Measurements from ENCODE around the gene PSMD9. TPM values are rescaled to one million over a fixed set of nuclear protein-coding genes. Genes with fewer than 3 reads are reported as not detected.
"Not testable (repeated sequence)": the region's sequence is repeated elsewhere in the genome, so short reads cannot be mapped to it uniquely, and the experiment has no call there.

The PSMD9 gene
- polyA plus RNA-seq, 1 donor (not counting 4 experiments of a cell fraction or from before 2014, with no cell fraction given): 84.8 TPM

- Histone ChIP-seq H3K27me3 (ENCODE audit: control insufficient read depth, extremely low read depth, insufficient read depth, low read length) (no peaks in the 10 kb centered on the region), H3K36me3 (ENCODE audit: control insufficient read depth in 2 of 2, extremely low read depth in 1 of 2, insufficient read depth in 2 of 2, low read length in 2 of 2) (no peaks in the 10 kb centered on the region), H3K4me1 (ENCODE audit: control insufficient read depth, extremely low read depth, insufficient read depth, low read length) (no peaks in the 10 kb centered on the region), H3K79me2 (ENCODE audit: control insufficient read depth, insufficient read depth, low read length) (no peaks in the 10 kb centered on the region), H3K4me2 (ENCODE audit: control insufficient read depth, extremely low read depth, insufficient read depth, low read depth, low read length) (no peak overlapping the region), H3K27ac (ENCODE audit: control insufficient read depth, insufficient read depth, low read length) (no peak overlapping the region), H4K20me1 (ENCODE audit: control insufficient read depth, extremely low read depth, insufficient read depth, low read length) (no peaks in the 10 kb centered on the region), H3K9me1 (ENCODE audit: control insufficient read depth, extremely low read depth, insufficient read depth, low read length) (no peaks in the 10 kb centered on the region), H3K4me3 (ENCODE audit: control insufficient read depth in 2 of 3, extremely low read depth in 1 of 3, insufficient read depth in 2 of 3, low read depth in 1 of 3, low read length in 3 of 3) (no peak overlapping the region), H3K9me3 (ENCODE audit: control insufficient read depth, low read depth, low read length) (no peaks in the 10 kb centered on the region), H2AFZ (ENCODE audit: control insufficient read depth, low read length) (no peak overlapping the region), H3K9ac (ENCODE audit: control insufficient read depth, extremely low read depth, insufficient read depth, low read length) (no peak overlapping the region)
- dilution Hi-C loops (cut with MboI; ENCODE audit: extremely low pct_ligation_motif_present, low sequenced_read_pairs): no loop called here
- TF ChIP-seq CTCF (optimal IDR thresholded peaks at IDR 0.05 in 1 of 3, IDR thresholded peaks at IDR 0.05 in 1 of 3, conservative IDR thresholded peaks at IDR 0.05 in 1 of 3; ENCODE audit: extremely low read depth in 1 of 3, insufficient read depth in 2 of 3, low read length in 3 of 3) (no peak), EZH2 (IDR thresholded peaks at IDR 0.05; ENCODE audit: low read length) (no peak)
- DNase-seq (ENCODE audit: low read depth, low spot score): no peak
- FAIRE-seq: no peak
Observed at GRCh38 chr12:121849665-121850064, 38.9 kb upstream of the PSMD9 start.

- H3K9me1 ChIP-seq (ENCODE audit: control insufficient read depth, extremely low read depth, insufficient read depth, low read length); FAIRE-seq; H4K20me1 ChIP-seq (ENCODE audit: control insufficient read depth, extremely low read depth, insufficient read depth, low read length); H3K36me3 ChIP-seq (ENCODE audit: control insufficient read depth in 2 of 2, extremely low read depth in 1 of 2, insufficient read depth in 2 of 2, low read length in 2 of 2); H3K27ac ChIP-seq (ENCODE audit: control insufficient read depth, insufficient read depth, low read length); H2AFZ ChIP-seq (ENCODE audit: control insufficient read depth, low read length); dilution Hi-C loops (cut with MboI; ENCODE audit: extremely low pct_ligation_motif_present, low sequenced_read_pairs); H3K27me3 ChIP-seq (ENCODE audit: control insufficient read depth, extremely low read depth, insufficient read depth, low read length); DNase-seq (ENCODE audit: low read depth, low spot score); H3K4me3 ChIP-seq (ENCODE audit: control insufficient read depth in 2 of 3, extremely low read depth in 1 of 3, insufficient read depth in 2 of 3, low read depth in 1 of 3, low read length in 3 of 3); H3K4me2 ChIP-seq (ENCODE audit: control insufficient read depth, extremely low read depth, insufficient read depth, low read depth, low read length); H3K79me2 ChIP-seq (ENCODE audit: control insufficient read depth, insufficient read depth, low read length); H3K4me1 ChIP-seq (ENCODE audit: control insufficient read depth, extremely low read depth, insufficient read depth, low read length); H3K9me3 ChIP-seq (ENCODE audit: control insufficient read depth, low read depth, low read length); H3K9ac ChIP-seq (ENCODE audit: control insufficient read depth, extremely low read depth, insufficient read depth, low read length): not testable (repeated sequence)
Observed at GRCh38 chr12:121852392-121852791, 36.2 kb upstream of the PSMD9 start.
